ENCODE data around the gene TRIP12. TPM values are rescaled to one million over a fixed set of nuclear protein-coding genes. Genes with fewer than 3 reads are reported as not detected.

Gene TRIP12
- total RNA-seq, 1 experiment from 2014 or later: 175 TPM

- H3K4me1 ChIP-seq (ENCODE audit: control insufficient read depth in 1 of 2, insufficient read depth in 2 of 2, low read length in 2 of 2): no peaks in the 10 kb centered on the region
- no peak for ATAC-seq
- intact Hi-C loops (cut with micrococcal nuclease): no loop called here
- no peaks in the 10 kb centered on the region for H3K79me2 ChIP-seq (ENCODE audit: insufficient read depth, low read length)
- H2AFZ ChIP-seq (ENCODE audit: low read depth, low read length, poor library complexity, severe bottlenecking): no peak overlapping the region
- no peak overlapping the region for H3K27ac ChIP-seq (ENCODE audit: low read depth, low read length)
- ChIA-PET POLR2A (no interaction called here), RAD21 (ENCODE audit: low non-redundant PET in 1 of 2, low total read pairs in 2 of 2, uncharacterized antibody in 2 of 2, unreplicated experiment in 2 of 2) (no interaction called here), CTCF (no interaction called here)
- no peak overlapping the region for H3K9ac ChIP-seq (ENCODE audit: low read length)
- H3K4me2 ChIP-seq (ENCODE audit: low read length): no peak overlapping the region
- H3K4me3 ChIP-seq (replicated peaks in 1 of 2; ENCODE audit: low read depth in 1 of 2, low read length in 2 of 2): no peak overlapping the region
- no peaks in the 10 kb centered on the region for H3K36me3 ChIP-seq (ENCODE audit: control insufficient read depth in 1 of 2, insufficient read depth in 2 of 2, low read length in 2 of 2)
- no peaks in the 10 kb centered on the region for H4K20me1 ChIP-seq (ENCODE audit: insufficient read depth)
- no peak for TF ChIP-seq YY1 (IDR thresholded peaks at IDR 0.05; ENCODE audit: extremely low read depth, insufficient replicate concordance, low read depth, low read length)
- no peak for TF ChIP-seq SP1 (IDR thresholded peaks at IDR 0.05; ENCODE audit: low read depth)
- no peak for TF ChIP-seq ATF3 (IDR thresholded peaks at IDR 0.05)
- no peak for TF ChIP-seq FOSL1 (IDR thresholded peaks at IDR 0.05; ENCODE audit: low read depth)
- TF ChIP-seq CTCF (IDR thresholded peaks at IDR 0.05 in 2 of 3, conservative IDR thresholded peaks at IDR 0.05 in 1 of 3; ENCODE audit: borderline replicate concordance in 1 of 3, insufficient read depth in 1 of 3, low read depth in 2 of 3, low read length in 2 of 3): no peak
- no peak for TF ChIP-seq JUND (IDR thresholded peaks at IDR 0.05)
- TF ChIP-seq SIN3A (IDR thresholded peaks at IDR 0.05; ENCODE audit: low read depth): no peak
- TF ChIP-seq POLR2A (IDR thresholded peaks at IDR 0.05; ENCODE audit: borderline replicate concordance, extremely low read depth, insufficient read depth, insufficient read length): no peak
- no peak for TF ChIP-seq ZBTB33 (IDR thresholded peaks at IDR 0.05; ENCODE audit: extremely low read depth, insufficient replicate concordance, low read length)
- TF ChIP-seq EGR1 (IDR thresholded peaks at IDR 0.05; ENCODE audit: low read depth): no peak
- TF ChIP-seq REST (IDR thresholded peaks at IDR 0.05; ENCODE audit: low read depth): no peak
- no peak for TF ChIP-seq ZFX (IDR thresholded peaks at IDR 0.05)
- TF ChIP-seq ELF1 (IDR thresholded peaks at IDR 0.05; ENCODE audit: borderline replicate concordance, low read depth): no peak
- TF ChIP-seq EZH2 (IDR thresholded peaks at IDR 0.05): no peak
- H3K9me2 ChIP-seq (ENCODE audit: insufficient read depth): no peaks in the 10 kb centered on the region
- no TSS peak for BruUV-seq (replicated peaks)
- H3K9me3 ChIP-seq (ENCODE audit: control insufficient read depth in 1 of 2, insufficient read depth in 1 of 2, low read depth in 1 of 2, low read length in 2 of 2): peaks cover 0 to under 1% of the 10 kb centered on the region in 2 experiments; a peak in 1 of 4 replicates
- no peak for DNase-seq (ENCODE audit: low read depth, low spot score)
- H3K27me3 ChIP-seq (ENCODE audit: insufficient read depth, low read length): peaks cover 3% of the 10 kb centered on the region; the same call in 1 of the 2 replicates
Measured at GRCh38 chr2:229731916-229732315, 189.9 kb downstream of the TRIP12 start.
